ENCODE results near the gene MTHFSD.

GRCh38 chr16:86549893-86550190 is 5.2 kb downstream of the MTHFSD start:
- TF ChIP-seq CTCF (IDR thresholded peaks at IDR 0.05): no peak
- no peak for TF ChIP-seq JUND (IDR thresholded peaks at IDR 0.05)
- TF ChIP-seq SMC3 (IDR thresholded peaks at IDR 0.05; ENCODE audit: low read depth, low read length): no peak
- no peak for TF ChIP-seq ZBTB33 (IDR thresholded peaks at IDR 0.05; ENCODE audit: borderline replicate concordance, low read depth)
- no peak for TF ChIP-seq GATA2 (CRISPR knock-in tag; IDR thresholded peaks at IDR 0.05)
